ENCODE measurements around the gene PPP6R2.

DNA sequence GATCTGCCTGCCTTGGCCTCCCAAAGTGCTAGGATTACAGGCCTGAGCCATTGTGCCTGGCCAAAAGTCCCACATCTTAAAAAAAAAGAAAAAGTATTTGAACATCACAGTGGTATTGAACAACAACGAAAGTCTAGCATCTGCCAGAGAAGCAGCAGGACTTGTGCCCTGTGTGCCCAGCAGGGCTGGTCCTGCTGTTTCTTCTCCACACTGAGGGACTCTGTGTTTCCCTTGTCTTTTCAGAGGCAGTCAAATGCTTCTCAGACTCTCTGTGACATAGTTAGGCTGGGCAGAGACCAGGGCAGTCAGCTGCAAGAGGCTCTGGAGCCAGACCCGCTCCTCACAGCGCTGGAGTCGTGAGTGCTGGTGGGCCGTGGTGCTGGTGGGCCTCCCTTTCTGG lies 75.5 kb downstream of the PPP6R2 start:
- TF ChIP-seq TEAD4 (IDR thresholded peaks at IDR 0.05) (no peak), REST (IDR thresholded peaks at IDR 0.05; ENCODE audit: low read depth) (no peak), CEBPB (IDR thresholded peaks at IDR 0.05) (no peak), EP300 (IDR thresholded peaks at IDR 0.05; ENCODE audit: borderline replicate concordance) (no peak), CREB1 (IDR thresholded peaks at IDR 0.05; ENCODE audit: low read depth) (no peak), RAD21 (IDR thresholded peaks at IDR 0.05; ENCODE audit: low read depth) (no peak), TCF12 (IDR thresholded peaks at IDR 0.05; ENCODE audit: low read depth) (no peak), EGR1 (IDR thresholded peaks at IDR 0.05) (no peak), YY1 (IDR thresholded peaks at IDR 0.05; ENCODE audit: low read depth) (no peak), TAF1 (IDR thresholded peaks at IDR 0.05; ENCODE audit: low read depth) (no peak), ZBTB7A (IDR thresholded peaks at IDR 0.05; ENCODE audit: low read depth) (no peak), FOXM1 (IDR thresholded peaks at IDR 0.05; ENCODE audit: borderline replicate concordance, low read depth) (no peak)
- TF ChIP-seq, protein P1, sequence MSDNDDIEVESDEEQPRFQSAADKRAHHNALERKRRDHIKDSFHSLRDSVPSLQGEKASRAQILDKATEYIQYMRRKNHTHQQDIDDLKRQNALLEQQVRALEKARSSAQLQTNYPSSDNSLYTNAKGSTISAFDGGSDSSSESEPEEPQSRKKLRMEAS (IDR thresholded peaks at IDR 0.05) = no peak
